PC-9 (cell line): Measurements from ENCODE around the gene PLPP3. TPM values are rescaled to one million over a fixed set of nuclear protein-coding genes. Genes with fewer than 3 reads are reported as not detected.
"Not testable (repeated sequence)": the region's sequence is repeated elsewhere in the genome, so short reads cannot be mapped to it uniquely, and the experiment has no call there.

ENCODE experiments used
- BruUV-seq: library from RNA; stranded (reverse); fragments of 400-500 nt; replicated peaks from 2 replicates; lab custom pipeline; 2021; lab: Mats Ljungman, UMichigan
- CTCF ChIA-PET: fragments of 300-600 bp; sonication (Branson Sonifier 250); formaldehyde crosslinking; loops from one replicate; lab custom pipeline; 2022; ENCODE audit warnings: antibody characterized with exemption; lab: Charles Lee
- POLR2A ChIA-PET: fragments of 300-600 bp; sonication (Branson Sonifier 250); formaldehyde crosslinking; loops from one replicate; lab custom pipeline; 2022; ENCODE audit warnings: antibody characterized with exemption; ENCODE audit not compliant: unreplicated experiment; lab: Charles Lee
- DNase-seq, 2 experiments: peaks; one replicate each; pipeline versions ENCODE4 v3.0.0 to v3.0.0-alpha.2; 2015 to 2022; ENCODE audit warnings: mixed read lengths in 1 of 2
- H2AFZ ChIP-seq: fragments of 200-600 bp; sonication (generic); 2 replicates; pipeline ENCODE4 v1.8.1; 2017; ENCODE audit warnings: antibody characterized with exemption
- H3F3A ChIP-seq: fragments of 200-600 bp; sonication (generic); 2 replicates; pipeline ENCODE4 v1.8.1; 2017; ENCODE audit warnings: antibody characterized with exemption, mild to moderate bottlenecking, low read depth; ENCODE audit not compliant: insufficient read depth
- H3K27ac ChIP-seq: fragments of 200-600 bp; sonication (generic); 2 replicates; pipeline ENCODE4 v1.6.1; 2016; ENCODE audit warnings: mixed run types
- H3K27me3 ChIP-seq: fragments of 200-600 bp; sonication (generic); 2 replicates; pipeline ENCODE4 v1.6.1; 2016; ENCODE audit warnings: low read depth, mixed run types; ENCODE audit not compliant: insufficient read depth
- H3K36me3 ChIP-seq: fragments of 200-600 bp; sonication (generic); 2 replicates; pipeline ENCODE4 v1.6.1; 2016; ENCODE audit warnings: low read depth, mixed run types
- H3K4me1 ChIP-seq: fragments of 200-600 bp; sonication (generic); replicated peaks from 2 replicates; pipeline ENCODE4 v1.6.1; 2016; ENCODE audit warnings: mixed run types; ENCODE audit not compliant: insufficient read depth
- H3K4me2 ChIP-seq: fragments of 200-600 bp; sonication (generic); 2 replicates; pipeline ENCODE4 v1.6.1; 2017; ENCODE audit warnings: mixed run types
- H3K4me3 ChIP-seq: fragments of 200-600 bp; sonication (generic); 2 replicates; pipeline ENCODE4 v1.6.1; 2016; ENCODE audit warnings: mixed run types
- H3K79me2 ChIP-seq: fragments of 200-600 bp; sonication (generic); 2 replicates; pipeline ENCODE4 v1.6.1; 2017; ENCODE audit warnings: low read depth, mixed run types
- H3K9me2 ChIP-seq: fragments of 200-600 bp; sonication (generic); 2 replicates; pipeline ENCODE4 v1.8.1; 2017; ENCODE audit warnings: mild to moderate bottlenecking; ENCODE audit not compliant: insufficient read depth
- H3K9me3 ChIP-seq: fragments of 200-600 bp; sonication (generic); 2 replicates; pipeline ENCODE4 v1.8.1; 2016; ENCODE audit warnings: low read depth; ENCODE audit not compliant: insufficient read depth
- H4K20me1 ChIP-seq: fragments of 200-600 bp; sonication (generic); 2 replicates; pipeline ENCODE4 v1.8.1; 2017; ENCODE audit not compliant: insufficient read depth
- CTCF ChIP-seq: fragments of 200-600 bp; sonication (generic); conservative IDR thresholded peaks from 2 replicates; pipeline ENCODE4 v1.6.1; 2017; ENCODE audit warnings: mixed run types, antibody characterized with exemption, mild to moderate bottlenecking, moderate library complexity
- EZH2 ChIP-seq: fragments of 200-600 bp; sonication (generic); IDR thresholded peaks from 2 replicates; pipeline ENCODE4 v1.8.0; 2017; ENCODE audit warnings: antibody characterized with exemption, low read depth
- intact Hi-C: fragments of 100-400 bp; cut with micrococcal nuclease; formaldehyde crosslinking; loops from one replicate; pipeline ENCODE4 v1.10.0; 2022; ENCODE audit not compliant: unreplicated experiment
- total RNA-seq: library from RNA; stranded (reverse); gene quantifications from 2 replicates; pipeline ENCODE4 v1.2.3, GENCODE V29; 2021

The PLPP3 gene
- total RNA-seq, 1 experiment from 2014 or later = 22.4 TPM

GRCh38 chr1:56595397-56596191 lies 16.2 kb upstream of the PLPP3 start:
- H4K20me1 ChIP-seq, H3K36me3 ChIP-seq, H3F3A ChIP-seq, H3K4me1 ChIP-seq, intact Hi-C loops, CTCF ChIA-PET, H3K27ac ChIP-seq, H3K27me3 ChIP-seq, H3K9me3 ChIP-seq, H3K4me3 ChIP-seq, H3K79me2 ChIP-seq, BruUV-seq, DNase-seq, H3K4me2 ChIP-seq, H3K9me2 ChIP-seq, POLR2A ChIA-PET, H2AFZ ChIP-seq: not testable (repeated sequence)

- Histone ChIP-seq H3K4me1 (peaks cover 6% of the 10 kb centered on the region; the same call in 1 of the 2 replicates), H4K20me1 (no peaks in the 10 kb centered on the region; the same call in 1 of the 2 replicates), H3K36me3 (no peaks in the 10 kb centered on the region), H3K27me3 (no peaks in the 10 kb centered on the region), H2AFZ (no peak overlapping the region), H3K79me2 (no peaks in the 10 kb centered on the region), H3K4me2 (no peak overlapping the region), H3K9me2 (no peaks in the 10 kb centered on the region), H3F3A (no peaks in the 10 kb centered on the region), H3K4me3 (no peak overlapping the region), H3K9me3 (peaks cover 3% of the 10 kb centered on the region; the same call in 1 of the 2 replicates), H3K27ac (no peak overlapping the region)
- TF ChIP-seq EZH2 (no peak), CTCF (no peak)
- ChIA-PET POLR2A (no interaction called here), CTCF (interaction anchor here (0.7 kb wide), 1 partner anchor 177 kb away, joined by 4 read pairs; no protein-coding TSS in a partner anchor)
- BruUV-seq = no TSS peak
- intact Hi-C loops = no loop called here
- no peak for DNase-seq
Measured at GRCh38 chr1:56591909-56592308, 12.5 kb upstream of the PLPP3 start.

GRCh38 chr1:56590520-56591011 lies 11.2 kb upstream of the PLPP3 start:
- Histone ChIP-seq H3K4me2 (no peak overlapping the region), H3F3A (no peaks in the 10 kb centered on the region), H3K79me2 (no peaks in the 10 kb centered on the region), H3K27ac (no peak overlapping the region), H3K4me3 (no peak overlapping the region), H3K9me2 (no peaks in the 10 kb centered on the region), H3K9me3 (peaks cover 3% of the 10 kb centered on the region; the same call in 1 of the 2 replicates), H3K4me1 (peaks cover 6% of the 10 kb centered on the region; the same call in 1 of the 2 replicates), H4K20me1 (no peaks in the 10 kb centered on the region), H3K36me3 (no peaks in the 10 kb centered on the region), H3K27me3 (no peaks in the 10 kb centered on the region), H2AFZ (no peak overlapping the region)
- DNase-seq = peak; percentile 16 to 55
- POLR2A ChIA-PET = no interaction called here
- CTCF ChIA-PET = no interaction called here
- intact Hi-C loops = no loop called here
- no peak for TF ChIP-seq EZH2
- no peak for TF ChIP-seq CTCF
- no TSS peak for BruUV-seq
